Stomach (tissue), 9 donors: Measurements from ENCODE around the gene ADAMTS20. TPM values are rescaled to one million over a fixed set of nuclear protein-coding genes. Genes with fewer than 3 reads are reported as not detected.

ENCODE experiments used
- DNase-seq, 2 donors: peaks; one replicate each; pipeline versions ENCODE4 v3.0.0 to v3.0.0-alpha.2; 2013 to 2019
- H3K27ac ChIP-seq, 5 donors: fragments of 200-600 bp in 4 of 5; sonication (generic) in 4 of 5; one replicate each; pipeline ENCODE4 v1.5.1; 2013 to 2019; ENCODE audit warnings: mild to moderate bottlenecking in 1 of 5, moderate library complexity in 1 of 5
- H3K27me3 ChIP-seq, 3 donors: fragments of 200-600 bp; sonication (generic); one replicate each; pipeline ENCODE4 v1.5.1; 2017 to 2019; ENCODE audit warnings: mixed run types in 1 of 3
- H3K36me3 ChIP-seq, 4 donors: fragments of 200-600 bp; sonication (generic); 1 replicate in 3 of 4; 2 replicates in 1 of 4; pipeline ENCODE4 v1.5.1; 2016 to 2019
- H3K4me1 ChIP-seq, 4 donors: fragments of 200-600 bp; sonication (generic); one replicate each; pipeline ENCODE4 v1.5.1; 2016 to 2019
- H3K4me3 ChIP-seq, 4 donors: fragments of 200-600 bp; sonication (generic) in 3 of 4; one replicate each; pipeline ENCODE4 v1.5.1; 2016 to 2019; ENCODE audit warnings: mild to moderate bottlenecking in 1 of 4
- H3K9me3 ChIP-seq, 4 donors: fragments of 200-600 bp; sonication (generic); one replicate each; pipeline ENCODE4 v1.5.1; 2016 to 2019
- CTCF ChIP-seq, 7 experiments: fragments of 450-650 bp in 4 of 7; fragments of 200-600 bp in 3 of 7; sonication (generic) in 3 of 7; IDR thresholded peaks; one replicate each; pipeline ENCODE4 v1.5.1; 2016 to 2019; ENCODE audit warnings: antibody characterized with exemption in 7 of 7, control low read depth in 2 of 7, mild to moderate bottlenecking in 1 of 7
- EP300 ChIP-seq: sonication (generic); formaldehyde crosslinking; IDR thresholded peaks from one replicate; pipeline ENCODE4 v1.6.1; 2017; ENCODE audit warnings: antibody characterized with exemption
- POLR2A ChIP-seq, 4 donors: fragments of 450-650 bp; IDR thresholded peaks; one replicate each; pipeline ENCODE4 v1.6.1; 2016; ENCODE audit warnings: antibody characterized with exemption in 4 of 4, control low read depth in 2 of 4, mild to moderate bottlenecking in 1 of 4, moderate library complexity in 1 of 4
- POLR2AphosphoS5 ChIP-seq, 3 donors: sonication (generic); formaldehyde crosslinking; IDR thresholded peaks; one replicate each; pipeline ENCODE4 v1.6.1; 2016; ENCODE audit warnings: antibody characterized with exemption in 3 of 3
- WGBS, 5 donors: extraction: QIAGEN DNeasy Blood & Tissue Kit in 3 of 5; methylation state at CpG; one replicate each; pipeline versions ENCODE4 v1.1.5 to v1.1.7; 2013 to 2018; 5-methylcytosine and 5-hydroxymethylcytosine counted together
- intact Hi-C: fragments of 100-400 bp; cut with DNase I; formaldehyde crosslinking; loops from one replicate; pipeline ENCODE4 v1.15.1; 2023; ENCODE audit warnings: low total_unique reads
- polyA plus RNA-seq, 3 donors: library from polyadenylated mRNA; stranded (reverse); fragments of 200-250 nt; gene quantifications; one replicate each; pipeline ENCODE4 v1.2.3, GENCODE V29; 2013
- total RNA-seq, 5 donors: library from RNA; depleted of rRNA; stranded (reverse); fragments of >200 nt; gene quantifications; one replicate each; pipeline versions ENCODE4 v1.1.0 to v1.2.3, GENCODE V29; 2014 to 2016
- donor health status: healthy with polysubstance abuse.
- donor health status: Bipolar disorder and iron deficiency.
- donor health status: healthy.

Gene ADAMTS20
- total and polyA plus RNA-seq, 8 donors, result 0.55 TPM; not detected in 7

GRCh38 chr12:43318021-43318420 lies 234.0 kb downstream of the ADAMTS20 start:
- H3K9me3 ChIP-seq, result no peaks in the 10 kb centered on the region
- no peaks in the 10 kb centered on the region for H3K27me3 ChIP-seq
- H3K36me3 ChIP-seq, result no peaks in the 10 kb centered on the region
- H3K4me1 ChIP-seq, result no peaks in the 10 kb centered on the region
- DNase-seq, result no peak
- TF ChIP-seq EP300 (no peak), CTCF (IDR thresholded peaks at IDR 0.05) (no peak), POLR2AphosphoS5 (IDR thresholded peaks at IDR 0.05) (no peak), POLR2A (IDR thresholded peaks at IDR 0.05) (no peak)
- intact Hi-C loops, result no loop called here
- H3K4me3 ChIP-seq, result no peak overlapping the region
- H3K27ac ChIP-seq, result no peak overlapping the region
- WGBS, 5 donors, result 76 to 81% (median 78%) methylated on average over 4 of the region's 4 CpGs

GRCh38 chr12:43317156-43317555 lies 234.8 kb downstream of the ADAMTS20 start:
- H3K27me3 ChIP-seq, result no peaks in the 10 kb centered on the region
- no peaks in the 10 kb centered on the region for H3K36me3 ChIP-seq
- H3K27ac ChIP-seq, result no peak overlapping the region
- no peak for DNase-seq
- WGBS, 5 donors, result 32 to 56% (median 38%) methylated on average over 3 of the region's 3 CpGs
- H3K4me1 ChIP-seq, result no peaks in the 10 kb centered on the region
- TF ChIP-seq POLR2AphosphoS5 (IDR thresholded peaks at IDR 0.05) (no peak), CTCF (IDR thresholded peaks at IDR 0.05) (no peak)
- intact Hi-C loops, result no loop called here
- no peak overlapping the region for H3K4me3 ChIP-seq
- H3K9me3 ChIP-seq, result no peaks in the 10 kb centered on the region

GRCh38 chr12:43316520-43316919 lies 235.5 kb downstream of the ADAMTS20 start:
- Histone ChIP-seq H3K4me3 (no peak overlapping the region), H3K4me1 (no peaks in the 10 kb centered on the region), H3K27ac (no peak overlapping the region), H3K36me3 (no peaks in the 10 kb centered on the region), H3K27me3 (no peaks in the 10 kb centered on the region), H3K9me3 (no peaks in the 10 kb centered on the region)
- no peak for DNase-seq
- intact Hi-C loops, result no loop called here
- TF ChIP-seq POLR2A (IDR thresholded peaks at IDR 0.05), result no peak
- no peak for TF ChIP-seq POLR2AphosphoS5 (IDR thresholded peaks at IDR 0.05)
- TF ChIP-seq EP300, result no peak
- TF ChIP-seq CTCF (IDR thresholded peaks at IDR 0.05), result no peak
- WGBS, 5 donors, result 65 to 83% (median 75%) methylated on average over 1 of the region's 1 CpG

GRCh38 chr12:43315961-43316360 lies 236.0 kb downstream of the ADAMTS20 start:
- intact Hi-C loops, result no loop called here

More at GRCh38 chr12:43315961-43316360, 236.0 kb downstream of the ADAMTS20 start:
- H3K27me3 ChIP-seq, result no peaks in the 10 kb centered on the region
- no peaks in the 10 kb centered on the region for H3K4me1 ChIP-seq
- H3K4me3 ChIP-seq, result no peak overlapping the region
- H3K36me3 ChIP-seq, result no peaks in the 10 kb centered on the region
- peak in 1 of 2 donors; percentile 25 for DNase-seq
- H3K27ac ChIP-seq, result no peak overlapping the region
- TF ChIP-seq CTCF (IDR thresholded peaks at IDR 0.05) (no peak), EP300 (no peak), POLR2A (IDR thresholded peaks at IDR 0.05) (no peak), POLR2AphosphoS5 (IDR thresholded peaks at IDR 0.05) (no peak)
- H3K9me3 ChIP-seq, result no peaks in the 10 kb centered on the region
